Measurements from ENCODE around the gene TMA7B.

DNA sequence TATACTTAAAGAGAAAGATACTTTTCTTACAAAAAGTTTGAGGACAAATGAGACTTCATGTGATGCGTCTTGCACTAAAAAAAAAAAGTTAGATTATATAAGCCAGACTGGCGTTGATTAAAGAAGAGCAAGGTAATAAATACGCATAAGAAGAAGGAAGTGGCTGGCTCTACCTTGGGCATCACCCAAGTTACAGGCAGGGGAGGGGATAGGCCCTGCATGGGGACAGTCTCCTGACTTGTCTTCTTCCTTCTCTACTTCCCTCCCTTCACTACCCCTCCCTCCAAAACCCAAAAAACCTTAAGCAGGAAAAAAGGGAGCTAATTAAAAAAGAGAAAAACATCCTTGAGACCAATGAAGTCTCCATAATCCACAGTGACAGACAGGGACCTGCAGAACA lies 22.3 kb upstream of the TMA7B start:
- TF ChIP-seq, protein P1, sequence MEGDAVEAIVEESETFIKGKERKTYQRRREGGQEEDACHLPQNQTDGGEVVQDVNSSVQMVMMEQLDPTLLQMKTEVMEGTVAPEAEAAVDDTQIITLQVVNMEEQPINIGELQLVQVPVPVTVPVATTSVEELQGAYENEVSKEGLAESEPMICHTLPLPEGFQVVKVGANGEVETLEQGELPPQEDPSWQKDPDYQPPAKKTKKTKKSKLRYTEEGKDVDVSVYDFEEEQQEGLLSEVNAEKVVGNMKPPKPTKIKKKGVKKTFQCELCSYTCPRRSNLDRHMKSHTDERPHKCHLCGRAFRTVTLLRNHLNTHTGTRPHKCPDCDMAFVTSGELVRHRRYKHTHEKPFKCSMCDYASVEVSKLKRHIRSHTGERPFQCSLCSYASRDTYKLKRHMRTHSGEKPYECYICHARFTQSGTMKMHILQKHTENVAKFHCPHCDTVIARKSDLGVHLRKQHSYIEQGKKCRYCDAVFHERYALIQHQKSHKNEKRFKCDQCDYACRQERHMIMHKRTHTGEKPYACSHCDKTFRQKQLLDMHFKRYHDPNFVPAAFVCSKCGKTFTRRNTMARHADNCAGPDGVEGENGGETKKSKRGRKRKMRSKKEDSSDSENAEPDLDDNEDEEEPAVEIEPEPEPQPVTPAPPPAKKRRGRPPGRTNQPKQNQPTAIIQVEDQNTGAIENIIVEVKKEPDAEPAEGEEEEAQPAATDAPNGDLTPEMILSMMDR (IDR thresholded peaks at IDR 0.05) = no peak
- TF ChIP-seq POLR2A (IDR thresholded peaks at IDR 0.05) = no peak
